Nucleus accumbens (tissue), 56 donors: ENCODE data around the gene ZNF622.
A peak's percentile ranks its signal among the peaks of the same experiment; 100 is the strongest.
"Not testable (repeated sequence)": the region's sequence is repeated elsewhere in the genome, so short reads cannot be mapped to it uniquely, and the experiment has no call there.

ENCODE experiments used
- DNase-seq, 56 donors: peaks; one replicate each; lab custom pipeline; 2025; lab: John Stamatoyannopoulos, UW

Gene ZNF622

DNA sequence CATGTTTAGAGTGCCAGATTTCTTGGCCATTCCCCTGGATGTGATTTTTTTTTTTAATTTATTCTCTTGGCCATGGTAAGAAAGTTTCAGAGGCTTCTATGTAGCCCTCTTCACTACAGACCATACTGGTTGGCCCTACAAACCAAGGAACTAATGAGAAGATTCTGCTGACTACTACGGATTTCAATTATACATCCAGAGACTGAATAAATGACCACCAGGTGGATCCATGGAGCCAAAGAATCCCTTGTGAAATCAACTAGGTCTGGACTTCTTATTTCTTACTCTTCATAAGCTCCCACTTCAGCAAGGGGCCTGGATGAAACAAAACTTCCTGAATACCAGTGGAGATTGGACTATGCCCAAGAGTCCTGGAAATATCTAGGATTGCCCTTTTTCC is 27.6 kb downstream of the ZNF622 start:
- DNase-seq: no peak

GRCh38 chr5:16436065-16436682 is 29.4 kb downstream of the ZNF622 start:
- not testable (repeated sequence) for DNase-seq

- no peak for DNase-seq
Observed at GRCh38 chr5:16431490-16431889, 34.1 kb downstream of the ZNF622 start.

GRCh38 chr5:16430349-16431089 is 35.1 kb downstream of the ZNF622 start:
- DNase-seq: no peak

DNA sequence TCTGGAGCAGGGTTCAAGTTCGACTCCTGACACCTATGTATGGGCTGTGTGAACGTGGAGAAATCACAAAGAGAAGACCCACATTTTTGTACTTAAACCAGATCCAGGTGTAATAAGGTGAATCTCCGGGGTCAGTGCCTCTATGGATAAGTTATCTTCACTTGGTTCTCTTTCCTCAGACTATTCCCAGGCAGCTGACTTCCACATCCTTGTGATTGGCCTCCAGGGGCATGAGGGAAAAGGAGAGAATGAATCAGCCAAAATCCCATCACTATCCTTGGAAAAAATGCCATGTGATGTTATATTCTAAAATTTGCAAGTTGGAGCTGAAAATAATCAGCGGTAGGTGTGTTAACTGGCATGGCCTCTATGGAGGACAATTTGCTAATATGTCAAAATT is 37.2 kb downstream of the ZNF622 start:
- DNase-seq: no peak

GRCh38 chr5:16427587-16427986 is 38.0 kb downstream of the ZNF622 start:
- DNase-seq: peak in 29 of 56 donors; percentile 1 to 75 (median 19)

- DNase-seq: no peak
Observed at GRCh38 chr5:16418471-16418922, 47.1 kb downstream of the ZNF622 start.

DNA sequence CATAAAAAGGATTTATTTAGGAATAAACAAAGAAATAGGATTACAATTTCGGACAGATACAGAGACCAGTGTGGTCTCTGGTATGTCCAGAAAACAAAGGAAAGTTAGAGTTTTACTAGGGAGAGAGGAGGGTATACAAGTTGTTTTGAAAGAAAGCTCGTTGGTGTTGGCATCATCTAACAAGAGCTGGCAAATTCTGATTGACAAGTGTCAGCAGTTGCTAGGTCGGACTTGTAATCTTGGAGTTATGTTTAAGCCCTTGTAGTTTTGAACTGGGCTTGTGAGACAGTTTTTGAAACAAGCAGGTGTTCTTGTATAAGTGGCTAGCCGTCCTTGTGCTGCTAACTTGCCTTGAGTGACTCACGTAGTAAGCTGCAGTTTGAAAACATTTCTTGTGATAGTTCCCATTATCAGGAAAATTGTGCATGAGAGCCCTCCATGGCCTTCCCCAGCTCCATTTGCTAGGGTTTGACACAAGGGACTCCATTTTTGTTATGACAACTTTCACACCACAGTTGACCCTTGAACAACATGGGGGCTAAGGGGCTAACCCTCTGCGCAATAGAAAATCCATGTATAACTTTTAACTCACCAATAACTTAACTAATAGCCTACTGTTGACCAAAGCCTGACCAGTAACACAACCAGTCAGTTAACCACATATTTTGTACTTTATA is 48.1 kb downstream of the ZNF622 start:
- DNase-seq: no peak

DNA sequence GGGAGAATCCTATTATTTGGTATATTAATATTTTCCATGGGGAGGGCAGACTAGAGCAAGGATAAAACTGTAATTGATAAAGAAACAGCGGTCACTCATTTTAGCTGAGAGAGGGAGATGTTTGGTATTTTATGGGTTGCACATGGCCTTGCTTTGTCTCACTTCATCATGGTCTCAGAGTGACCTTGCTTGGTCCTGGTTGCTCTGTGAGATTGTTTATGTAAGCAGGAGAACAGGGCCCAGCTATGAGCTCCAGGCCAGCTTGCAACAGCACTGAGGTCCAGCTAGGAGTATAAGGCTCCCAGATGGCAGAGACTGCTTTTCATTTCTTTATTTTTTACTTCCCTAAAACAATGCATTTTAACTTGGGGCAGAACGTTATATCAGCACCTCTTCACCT is 50.7 kb downstream of the ZNF622 start:
- no peak for DNase-seq

- no peak for DNase-seq
Observed at GRCh38 chr5:16413166-16413860, 52.3 kb downstream of the ZNF622 start.

DNA sequence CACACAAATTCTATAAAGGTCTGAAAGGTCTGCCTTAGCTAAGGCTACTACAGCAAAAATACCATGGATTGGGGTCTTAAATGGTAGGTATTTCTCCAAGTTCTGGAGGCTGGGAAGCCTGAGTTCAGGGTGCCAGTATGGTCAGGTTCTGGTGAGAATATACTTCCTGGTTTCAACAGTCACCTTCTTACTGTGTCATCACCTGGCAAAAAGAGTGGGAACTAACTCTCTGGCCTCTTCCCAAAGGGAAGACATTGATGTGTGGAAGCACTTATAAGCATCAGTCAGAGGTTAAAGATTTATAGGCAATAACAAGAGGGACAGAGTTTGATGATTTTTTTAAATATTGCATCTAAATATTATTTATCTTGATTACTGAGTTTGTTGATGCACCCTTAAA is 53.0 kb downstream of the ZNF622 start:
- no peak for DNase-seq

GRCh38 chr5:16411741-16412455 is 53.7 kb downstream of the ZNF622 start:
- no peak for DNase-seq

GRCh38 chr5:16411235-16411634 is 54.4 kb downstream of the ZNF622 start:
- DNase-seq: peak in 7 of 56 donors; percentile 1 to 34 (median 4)

DNA sequence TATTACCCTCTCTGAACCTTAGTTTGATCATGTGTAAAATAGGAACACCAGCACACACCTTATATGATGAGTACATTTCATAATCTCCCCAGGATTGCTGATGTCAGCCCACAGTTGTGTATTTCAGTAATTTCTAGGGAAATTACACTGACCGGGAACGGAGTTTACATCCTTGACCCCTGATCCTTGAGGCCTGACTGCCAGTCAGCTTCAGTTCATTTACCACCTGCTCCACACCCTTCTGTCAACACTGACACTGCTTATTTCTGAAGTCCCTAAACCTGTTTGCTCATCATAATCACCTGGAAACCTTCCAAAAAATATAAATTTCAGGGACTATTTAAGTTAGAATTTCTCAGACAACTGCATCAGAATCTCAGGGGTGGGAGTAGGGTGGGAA is 55.3 kb downstream of the ZNF622 start:
- no peak for DNase-seq

GRCh38 chr5:16406630-16407029 is 59.0 kb downstream of the ZNF622 start:
- no peak for DNase-seq

DNA sequence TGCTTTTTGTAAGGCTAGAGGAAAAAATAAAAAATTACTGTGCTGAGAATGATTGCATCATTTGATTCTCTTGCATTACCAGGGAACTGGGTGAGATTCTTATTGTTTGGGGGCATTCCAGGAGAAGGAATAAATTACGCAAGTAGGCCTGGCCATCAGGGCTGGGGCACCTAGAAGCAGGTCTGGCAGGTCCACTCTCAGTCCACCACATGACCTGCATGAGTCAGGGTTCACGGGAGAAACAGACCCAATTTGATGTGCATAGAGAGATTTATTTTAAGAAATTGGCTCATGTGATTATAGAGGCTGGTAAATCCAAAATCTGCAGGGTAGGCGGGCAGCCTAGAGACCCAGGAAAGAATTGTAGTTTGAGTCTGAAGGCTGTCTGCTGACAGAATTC is 59.6 kb downstream of the ZNF622 start:
- DNase-seq: no peak
